ENCODE measurements around the gene TRMT10C.

- TF ChIP-seq CTCF (IDR thresholded peaks at IDR 0.05; ENCODE audit: low read length): no peak
- no peak for TF ChIP-seq EZH2 (optimal IDR thresholded peaks at IDR 0.05; ENCODE audit: low read depth, low read length)
- TF ChIP-seq EZH2phosphoT487 (IDR thresholded peaks at IDR 0.05; ENCODE audit: low read length): no peak
These were observed 6.1 kb downstream of the TRMT10C start for GRCh38 chr3:101567528-101568317.
